Activated CD4-positive, alpha-beta T cell treated with anti-CD3 and anti-CD28 coated beads, Interleukin-2, Interleukin-4, amounts not matched to agents 100 ng/mL and 50 ng/mL, durations not matched to agents 16 hours and 8 hours (primary cell): ENCODE data around the gene LY6G5C.
"Not testable (repeated sequence)": the region's sequence is repeated elsewhere in the genome, so short reads cannot be mapped to it uniquely, and the experiment has no call there.

Experiments used
- DNase-seq: peaks from one replicate; pipeline ENCODE4 v3.0.0-alpha.2; 2020; ENCODE audit warnings: low spot score

LY6G5C gene

DNA sequence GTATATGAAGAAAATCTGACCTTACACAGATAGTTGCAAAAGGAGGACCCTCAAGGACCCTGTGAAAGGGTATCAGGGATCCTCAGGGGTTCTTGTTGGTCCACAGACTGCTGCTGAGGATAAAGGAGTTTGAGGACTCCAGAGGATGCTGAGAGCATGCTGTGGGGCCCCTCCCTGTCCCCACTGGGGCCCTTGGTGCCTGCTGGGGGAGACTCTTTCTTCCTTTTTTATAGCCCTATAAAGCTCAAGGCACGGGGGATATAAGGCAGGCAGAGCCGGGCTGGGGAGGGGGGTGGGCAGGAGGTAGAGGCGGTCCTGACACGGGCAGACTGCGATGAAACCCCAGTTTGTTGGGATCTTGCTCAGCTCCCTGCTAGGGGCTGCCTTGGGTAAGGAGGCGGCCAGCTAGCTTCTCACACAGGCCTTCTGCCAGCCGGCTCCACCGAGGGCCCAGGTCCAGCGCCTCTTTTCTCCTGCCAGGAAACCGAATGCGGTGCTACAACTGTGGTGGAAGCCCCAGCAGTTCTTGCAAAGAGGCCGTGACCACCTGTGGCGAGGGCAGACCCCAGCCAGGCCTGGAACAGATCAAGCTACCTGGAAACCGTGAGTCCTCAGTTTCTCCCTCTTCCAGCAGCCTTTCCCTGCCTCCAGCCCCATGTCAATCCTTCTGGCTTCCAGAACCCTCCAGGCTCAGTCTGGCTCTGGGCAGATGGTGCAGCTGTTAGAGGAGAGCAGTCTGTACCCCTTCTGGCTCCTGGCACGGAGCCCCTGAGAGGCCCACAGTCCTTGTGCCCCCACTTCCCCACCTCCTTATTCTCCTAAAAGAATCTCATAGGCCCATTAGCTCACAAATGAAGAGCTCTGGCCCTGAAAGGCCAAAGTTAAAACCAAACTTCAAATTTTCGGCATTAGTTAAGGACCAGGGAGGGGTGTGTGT is 34.4 kb upstream of the LY6G5C start, which contains the start of gene LY6G6D:
Gene LY6G6D (plus strand): TSS at position 327 of the 937 bp plus-strand sequence. CDS start 8 bp downstream, at position 335.
- no peak for DNase-seq

DNA sequence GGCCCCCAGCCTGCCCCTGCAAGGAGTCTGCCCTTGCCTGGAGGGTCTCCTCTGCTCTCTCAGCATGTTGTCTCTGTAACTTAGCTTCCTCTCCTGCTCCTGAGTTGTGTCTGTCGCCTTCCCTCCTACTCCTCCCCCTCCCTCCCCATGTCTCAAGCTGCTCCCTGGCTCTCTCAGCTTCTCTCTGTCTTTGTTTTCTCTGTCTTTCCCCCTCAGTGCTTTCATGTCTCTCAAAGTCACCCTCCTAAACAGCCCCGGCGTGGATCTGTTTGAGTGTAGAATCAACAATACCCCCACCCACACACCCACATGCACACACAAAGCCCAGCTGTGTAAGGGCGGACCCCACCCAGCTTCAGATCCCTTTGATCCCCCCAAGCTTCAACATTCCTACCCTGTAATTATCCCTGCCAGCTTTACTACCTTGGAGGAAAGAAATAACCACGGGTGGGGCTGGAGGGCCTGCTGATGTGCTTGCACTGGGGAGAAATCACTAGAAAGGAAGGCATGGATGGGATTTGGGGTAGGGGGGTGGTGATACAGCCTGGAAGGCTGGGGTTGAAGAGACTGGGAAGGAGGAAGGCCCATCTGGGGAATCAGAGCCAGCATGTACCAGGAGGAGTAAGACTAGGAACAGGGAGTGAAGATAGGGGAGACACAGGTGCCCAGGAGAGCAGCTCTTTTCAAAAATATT is 33.3 kb upstream of the LY6G5C start:
- no peak for DNase-seq

DNA sequence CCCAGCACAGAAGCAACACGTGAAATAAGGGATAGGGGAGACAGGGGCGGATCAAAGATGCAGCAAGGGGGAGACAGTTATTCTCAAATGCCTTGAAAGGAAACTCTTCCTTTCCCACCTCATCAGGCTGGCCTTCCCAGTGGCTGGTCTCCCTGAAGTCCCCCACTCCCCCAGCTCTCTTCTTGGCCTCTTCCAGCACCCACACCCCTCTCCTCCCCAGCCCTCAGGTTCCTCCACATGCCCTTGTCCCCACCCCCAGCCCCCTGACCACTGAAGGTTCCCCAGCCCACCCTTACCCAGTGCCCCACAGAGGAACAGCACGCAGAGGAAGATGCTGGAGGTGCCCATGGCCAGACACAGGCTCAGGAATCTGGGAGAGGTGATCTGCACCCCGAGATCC is 32.6 kb upstream of the LY6G5C start:
- DNase-seq: no peak

DNA sequence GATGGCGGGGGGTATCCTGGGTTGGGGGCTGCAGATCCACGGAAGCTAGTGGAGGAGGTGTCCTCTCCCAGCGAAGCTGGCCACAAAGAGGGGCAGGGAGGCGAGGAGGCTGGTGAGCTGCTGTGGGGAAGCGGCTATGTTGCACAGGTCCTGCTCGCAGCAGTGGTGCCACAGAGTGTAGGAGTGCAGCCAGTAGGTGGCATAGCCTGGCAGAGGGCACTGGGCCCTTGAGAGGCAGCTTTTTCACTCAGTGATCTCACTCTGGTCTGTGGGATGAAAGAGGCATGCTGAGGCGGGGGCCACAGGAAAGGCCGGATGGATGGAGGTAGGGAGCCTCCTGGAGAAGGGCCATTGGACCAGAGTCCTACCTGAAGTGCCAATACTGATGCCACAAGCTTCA is 31.4 kb upstream of the LY6G5C start:
- DNase-seq: no peak

DNA sequence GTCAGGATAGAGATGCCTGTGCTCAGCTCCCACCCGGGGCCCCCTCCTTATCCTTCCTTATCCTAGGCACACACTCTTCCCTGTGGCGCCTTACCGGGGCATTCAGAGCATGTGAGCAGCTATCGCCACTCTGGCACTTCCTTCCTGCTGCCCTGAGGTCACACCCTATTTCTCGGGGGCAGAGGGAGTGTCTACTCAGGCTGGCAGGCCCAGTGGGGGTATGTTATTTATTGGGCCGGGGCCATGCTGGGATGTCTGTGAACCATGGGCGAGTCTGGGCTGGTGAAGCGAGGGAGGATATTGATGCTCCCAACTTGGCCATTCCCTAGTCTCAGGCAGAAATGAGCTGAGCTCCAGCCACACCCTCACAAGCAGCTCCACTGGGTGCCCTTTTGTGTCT is 30.4 kb upstream of the LY6G5C start:
- DNase-seq: no peak

DNA sequence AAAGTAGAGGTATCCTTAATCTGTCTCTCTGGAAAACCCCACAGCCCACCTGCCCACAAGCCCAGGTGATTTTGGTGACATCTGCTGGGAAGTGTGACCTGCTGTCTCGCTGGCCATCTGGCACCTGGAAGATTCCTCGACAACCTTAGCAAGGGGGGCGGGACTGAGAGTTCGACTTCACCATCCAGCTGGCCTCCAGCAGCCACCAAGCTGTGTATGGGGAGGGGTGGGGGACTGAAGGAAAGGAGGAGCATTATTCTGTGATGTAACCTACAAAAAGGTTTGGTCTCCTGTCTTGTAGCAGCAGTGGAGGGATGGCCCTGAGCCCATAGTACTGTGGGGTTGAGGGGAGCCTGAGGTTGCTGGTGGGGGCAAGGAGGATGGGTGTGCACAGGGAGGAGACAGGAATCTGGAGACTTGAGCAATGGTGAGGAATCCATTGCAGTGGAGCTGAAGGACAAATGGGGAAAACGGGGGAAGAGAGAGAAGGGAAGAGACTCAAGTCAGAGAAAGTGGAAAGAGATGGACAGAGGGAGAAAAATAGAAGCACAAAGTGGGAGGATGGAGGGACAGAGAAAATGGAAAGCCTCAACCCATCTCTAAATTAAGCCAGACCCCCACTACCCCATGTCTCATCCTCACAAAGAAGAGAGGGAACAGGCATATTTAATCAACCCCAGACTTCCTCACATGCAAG is 29.8 kb upstream of the LY6G5C start:
- no peak for DNase-seq

DNA sequence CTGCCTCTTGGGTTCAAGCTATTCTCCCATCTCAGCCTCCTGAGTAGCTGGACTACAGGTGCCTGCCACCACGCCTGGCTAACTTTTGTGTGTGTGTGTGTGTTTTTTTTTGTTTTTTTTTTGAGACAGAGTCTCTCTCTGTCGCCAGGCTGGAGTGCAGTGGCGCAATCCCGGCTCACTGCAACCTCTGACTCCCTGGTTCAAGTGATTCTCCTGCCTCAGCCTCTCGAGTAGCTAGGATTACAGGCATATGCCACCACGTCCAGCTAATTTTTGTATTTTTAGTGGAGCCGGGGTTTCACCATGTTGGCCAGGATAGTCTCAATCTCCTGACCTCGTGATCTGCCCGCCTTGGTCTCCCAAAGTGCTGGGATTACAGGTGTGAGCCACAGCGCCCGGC is 28.3 kb upstream of the LY6G5C start:
- not testable (repeated sequence) for DNase-seq

DNA sequence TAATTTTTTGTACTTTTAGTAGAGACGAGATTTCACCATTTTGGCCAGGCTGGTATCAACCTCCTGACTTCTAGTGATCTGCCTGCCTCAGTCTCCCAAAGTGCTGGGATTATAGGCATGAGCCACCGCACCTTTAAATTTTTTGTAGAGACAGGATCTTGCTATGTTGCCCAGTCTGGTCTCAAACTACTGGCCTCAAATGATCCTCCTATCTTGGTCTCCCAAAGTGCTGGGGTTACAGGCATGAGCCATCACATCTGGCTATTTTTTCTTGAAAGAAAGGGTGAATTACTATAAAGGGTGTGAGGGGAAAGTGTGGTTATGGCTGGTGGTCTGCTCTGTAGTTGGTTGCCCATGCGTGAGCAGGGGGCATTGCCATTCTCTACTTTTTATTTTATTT is 27.4 kb upstream of the LY6G5C start:
- DNase-seq: no peak

DNA sequence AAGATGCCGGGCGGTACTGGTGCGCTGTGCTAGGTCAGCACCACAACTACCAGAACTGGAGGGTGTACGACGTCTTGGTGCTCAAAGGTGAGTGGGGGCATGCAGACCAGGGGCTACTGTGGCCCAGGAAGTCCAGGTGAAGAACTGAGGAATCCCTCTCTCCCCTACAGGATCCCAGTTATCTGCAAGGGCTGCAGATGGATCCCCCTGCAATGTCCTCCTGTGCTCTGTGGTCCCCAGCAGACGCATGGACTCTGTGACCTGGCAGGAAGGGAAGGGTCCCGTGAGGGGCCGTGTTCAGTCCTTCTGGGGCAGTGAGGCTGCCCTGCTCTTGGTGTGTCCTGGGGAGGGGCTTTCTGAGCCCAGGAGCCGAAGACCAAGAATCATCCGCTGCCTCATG is 26.8 kb upstream of the LY6G5C start:
- no peak for DNase-seq

DNA sequence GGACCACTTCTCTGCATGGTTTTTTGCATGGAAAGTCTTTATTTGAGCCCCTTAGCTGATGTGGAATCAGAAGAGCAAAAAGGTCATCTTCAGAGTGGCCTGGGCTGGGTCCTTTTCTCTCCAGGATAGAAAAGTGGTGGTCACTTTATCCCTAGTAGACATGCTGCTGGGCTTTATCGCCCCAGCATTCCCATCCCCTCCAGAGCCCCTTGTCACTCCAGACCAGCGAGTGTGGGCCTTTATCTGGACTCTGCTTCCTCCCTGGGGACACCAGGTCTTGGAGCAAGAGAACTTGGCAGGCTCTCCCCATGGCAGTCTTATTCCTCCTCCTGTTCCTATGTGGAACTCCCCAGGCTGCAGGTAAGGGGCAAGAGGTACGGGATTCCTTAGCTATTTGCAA is 25.7 kb upstream of the LY6G5C start, which contains the start of gene LY6G6F:
Gene LY6G6F (plus strand): TSS at position 268 of the 400 bp plus-strand sequence. CDS start 41 bp downstream, at position 309.
- DNase-seq: no peak

DNA sequence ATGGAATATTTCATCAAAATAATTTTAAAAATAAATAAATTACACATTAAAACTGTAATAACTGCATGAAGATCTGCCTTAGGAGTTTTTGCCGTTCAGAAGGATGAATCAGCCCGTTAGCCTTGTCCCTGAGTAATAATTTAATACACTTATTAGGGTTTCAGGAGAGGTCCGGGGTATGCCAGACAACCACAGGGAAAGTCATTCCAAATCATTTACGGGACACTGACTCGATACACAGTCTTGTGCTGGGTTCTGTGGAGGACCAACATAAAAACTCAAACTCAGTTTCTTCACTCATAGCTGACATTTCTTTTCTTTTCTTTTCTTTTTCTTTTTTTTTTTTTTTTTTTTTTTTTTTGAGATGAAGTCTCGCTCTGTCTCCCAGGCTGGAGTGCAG is 25.1 kb upstream of the LY6G5C start:
- no peak for DNase-seq

DNA sequence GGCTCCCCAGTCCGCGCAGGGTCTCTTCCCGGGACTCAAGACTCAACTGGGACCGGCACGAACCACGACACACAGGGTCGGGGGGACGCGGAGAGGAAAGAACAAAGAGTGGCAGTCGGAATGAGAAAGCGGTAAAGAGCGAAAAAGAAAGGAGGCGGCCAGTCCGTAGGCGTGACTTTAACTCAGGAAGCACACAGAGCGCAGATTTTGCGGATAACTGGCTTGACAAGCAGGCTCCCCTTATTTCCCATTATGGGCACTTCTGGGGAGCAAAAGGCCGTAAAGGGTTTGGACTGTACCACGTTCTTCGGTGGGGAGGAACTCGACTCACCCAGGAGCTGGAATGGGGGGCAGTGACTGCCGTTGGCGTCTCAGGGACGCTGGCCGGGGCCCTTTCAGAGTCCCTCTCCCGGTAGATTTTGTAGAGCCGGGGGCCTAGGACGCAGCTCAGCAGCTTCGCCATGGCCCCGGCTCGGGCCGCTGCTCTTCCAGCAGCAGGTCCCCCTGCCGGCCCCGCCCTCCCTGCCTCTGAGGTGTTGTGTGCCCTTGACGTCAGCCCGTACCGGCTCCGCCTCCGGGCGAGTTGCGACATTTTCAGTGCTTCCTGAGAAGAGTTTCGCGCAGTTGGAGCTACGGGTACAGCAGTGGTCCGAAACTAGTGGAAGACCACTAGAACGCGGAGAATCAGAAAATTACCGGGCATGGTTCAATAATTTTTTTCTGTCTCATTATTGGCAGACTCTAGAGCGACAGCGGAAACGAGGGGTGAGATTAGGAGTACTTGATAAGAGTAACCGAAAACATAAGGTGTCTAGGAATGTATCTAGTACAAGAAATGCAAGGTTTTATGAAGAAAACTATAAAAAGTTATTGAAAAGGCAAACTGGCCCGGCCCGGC is 22.2 kb upstream of the LY6G5C start, which contains the start of gene ABHD16A:
Gene ABHD16A (minus strand): TSS at position 506 of the 898 bp plus-strand sequence. CDS start 43 bp downstream, at position 463.
- DNase-seq: peak; percentile 98

DNA sequence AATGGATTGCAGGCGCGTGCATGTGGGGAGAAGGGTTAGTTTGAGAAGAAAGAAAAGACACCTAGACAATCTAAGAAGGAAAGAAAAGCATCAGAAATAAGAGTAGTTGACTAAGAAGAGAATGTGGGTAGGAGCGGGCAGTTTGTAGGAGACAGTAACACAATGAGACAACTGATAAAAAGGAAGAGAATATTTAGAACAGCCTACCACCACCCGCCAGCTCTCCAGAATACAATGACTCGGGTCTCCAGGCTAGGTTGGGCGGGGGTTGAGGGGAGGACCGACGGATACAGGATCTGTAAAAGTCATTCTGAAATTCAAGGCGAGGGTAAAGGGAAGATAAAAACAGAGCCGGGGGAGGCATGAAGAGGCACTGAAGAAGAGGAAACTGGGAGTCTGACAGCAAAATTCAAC is 21.5 kb upstream of the LY6G5C start:
- DNase-seq: peak; percentile 37

DNA sequence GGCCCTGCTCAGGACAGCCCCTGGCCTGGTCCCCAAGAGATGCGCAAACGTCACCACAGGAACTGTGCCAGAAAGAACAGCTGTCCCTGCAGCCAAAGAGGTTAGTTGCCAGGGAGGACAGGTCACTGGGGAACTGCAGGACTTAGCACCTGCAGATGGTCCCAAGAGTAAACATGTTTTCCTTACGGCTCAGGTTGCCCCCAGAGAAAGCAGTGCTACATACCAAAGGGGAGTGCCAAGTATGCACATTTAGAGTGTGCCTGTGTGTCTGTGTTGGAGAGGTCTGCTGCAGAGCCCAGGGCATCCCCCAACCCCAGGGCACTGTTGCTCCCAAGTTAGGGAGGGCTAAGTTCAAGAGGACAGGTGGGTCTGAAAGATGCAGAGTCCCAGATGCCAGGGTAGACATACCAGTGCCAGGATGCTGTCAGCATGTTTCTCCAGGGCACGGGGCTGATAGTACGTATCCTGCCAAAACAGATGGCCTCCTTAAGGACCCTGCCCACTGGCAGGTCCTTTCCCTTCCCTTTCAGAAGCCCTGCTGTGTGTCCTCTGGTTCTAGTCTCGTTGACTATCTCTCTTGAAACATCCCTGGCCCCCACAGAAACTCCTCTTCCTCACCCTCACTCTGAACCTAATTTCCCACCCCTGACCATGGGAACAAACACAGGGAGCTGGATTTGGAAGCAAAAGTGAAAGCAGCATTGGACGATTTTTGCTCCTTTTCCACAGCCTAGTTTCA is 21.0 kb upstream of the LY6G5C start:
- DNase-seq: no peak

DNA sequence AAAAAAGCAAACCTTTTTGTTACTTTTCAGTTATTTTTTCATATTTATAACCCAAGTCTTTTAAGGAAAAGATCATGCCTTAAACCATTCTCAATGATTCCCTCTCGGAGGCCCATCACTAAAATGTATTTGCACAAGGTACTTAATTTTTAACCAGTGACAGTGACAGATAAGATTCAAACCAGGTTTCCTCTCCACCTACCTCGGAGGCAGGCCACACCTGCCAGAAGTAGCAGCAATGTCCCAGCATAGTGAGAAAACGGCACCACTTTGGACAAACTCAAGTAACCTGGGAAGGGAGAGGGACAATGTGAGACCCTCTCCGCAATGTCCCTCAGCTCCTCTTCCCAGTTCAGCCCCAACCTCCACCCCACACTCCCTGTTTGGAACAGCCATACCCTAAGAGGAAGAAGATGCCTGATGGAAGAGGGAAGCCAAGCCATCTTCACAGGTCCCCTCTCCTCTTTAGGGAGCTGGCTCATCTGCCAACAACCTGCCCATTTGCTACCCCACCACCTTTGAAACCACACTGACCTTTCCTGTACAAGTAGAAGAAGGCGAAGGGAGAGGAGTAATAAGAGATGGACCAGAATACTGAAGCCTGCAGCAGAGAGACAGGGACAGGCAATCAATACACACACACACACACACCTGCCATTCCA is 20.0 kb upstream of the LY6G5C start:
- no peak for DNase-seq

DNA sequence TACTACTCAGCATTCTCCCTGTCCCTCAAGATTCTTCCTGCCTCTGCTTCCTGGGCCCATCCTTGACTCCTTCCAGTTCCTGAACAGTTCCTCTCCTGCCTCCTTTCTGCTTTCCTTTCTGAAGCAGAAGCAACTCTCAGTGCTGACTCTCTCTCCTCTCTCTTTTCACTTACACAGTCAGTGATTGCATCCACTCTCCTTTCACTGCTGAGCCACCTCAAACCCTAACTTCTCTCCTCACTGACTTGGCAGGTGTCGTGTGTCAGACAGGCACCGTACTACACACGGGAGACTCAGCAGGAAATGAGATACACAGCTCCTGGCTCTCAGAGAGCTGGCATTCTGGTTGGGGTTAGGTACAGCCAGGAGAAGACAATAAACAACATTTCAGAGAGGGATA is 16.7 kb upstream of the LY6G5C start:
- peak; percentile 9 for DNase-seq

DNA sequence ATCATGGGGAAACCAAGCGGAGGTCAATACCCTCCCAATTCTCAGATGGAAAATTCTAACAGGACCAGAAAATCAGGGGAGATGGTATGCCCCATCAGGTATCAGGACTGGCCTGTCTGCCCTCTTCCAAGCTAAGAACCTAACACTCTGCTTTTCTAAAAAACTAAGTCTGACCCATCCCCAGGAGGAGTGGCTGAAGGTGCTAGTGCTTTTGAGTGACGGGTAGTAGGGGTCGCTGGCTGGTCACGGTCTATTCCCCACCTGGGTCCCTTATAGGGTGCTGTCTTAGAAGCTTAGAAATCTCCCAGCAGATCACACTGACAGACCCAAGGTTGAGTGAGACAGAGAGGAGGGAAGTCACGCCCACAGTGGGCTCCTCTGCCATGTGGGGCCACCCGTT is 12.7 kb upstream of the LY6G5C start:
- DNase-seq: no peak

DNA sequence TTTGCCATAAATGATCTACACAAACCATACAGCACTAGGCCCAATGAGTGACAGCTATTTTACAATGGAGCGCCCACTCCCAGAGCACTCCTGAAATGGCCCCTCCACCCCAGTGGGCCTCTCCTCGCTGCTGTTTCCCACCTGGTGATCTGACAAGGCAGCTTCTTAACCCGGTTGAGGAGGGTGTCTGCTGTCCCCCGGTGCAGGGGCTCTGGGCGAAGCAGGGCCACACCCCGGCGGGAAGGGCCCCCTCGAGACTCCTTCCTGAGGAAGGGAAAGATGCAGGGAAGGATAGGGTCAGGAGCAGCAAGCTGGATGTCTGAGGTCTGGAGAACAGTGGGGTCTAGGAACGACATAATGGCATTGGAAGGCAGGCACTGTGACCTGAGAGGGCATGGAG is 12.0 kb upstream of the LY6G5C start:
- DNase-seq: no peak

DNA sequence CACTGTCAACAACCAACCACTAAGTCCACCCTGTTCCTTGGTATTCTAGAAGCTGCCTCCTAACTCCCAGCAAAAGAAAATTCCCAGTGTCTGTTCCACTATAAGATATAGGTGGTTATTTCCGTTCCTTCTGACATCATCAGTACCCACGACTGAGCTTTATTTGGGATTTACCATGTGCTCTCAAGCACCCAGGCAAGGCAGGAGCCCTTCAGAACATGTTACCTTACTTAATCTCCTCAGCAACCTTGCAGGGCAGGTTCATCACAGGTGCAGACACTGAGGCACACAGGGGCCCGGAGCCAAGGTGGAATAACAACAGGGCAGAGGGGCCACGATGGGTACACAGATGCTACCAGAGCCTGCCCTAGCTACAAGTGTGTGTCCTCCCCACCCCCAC is 11.5 kb upstream of the LY6G5C start:
- no peak for DNase-seq

DNA sequence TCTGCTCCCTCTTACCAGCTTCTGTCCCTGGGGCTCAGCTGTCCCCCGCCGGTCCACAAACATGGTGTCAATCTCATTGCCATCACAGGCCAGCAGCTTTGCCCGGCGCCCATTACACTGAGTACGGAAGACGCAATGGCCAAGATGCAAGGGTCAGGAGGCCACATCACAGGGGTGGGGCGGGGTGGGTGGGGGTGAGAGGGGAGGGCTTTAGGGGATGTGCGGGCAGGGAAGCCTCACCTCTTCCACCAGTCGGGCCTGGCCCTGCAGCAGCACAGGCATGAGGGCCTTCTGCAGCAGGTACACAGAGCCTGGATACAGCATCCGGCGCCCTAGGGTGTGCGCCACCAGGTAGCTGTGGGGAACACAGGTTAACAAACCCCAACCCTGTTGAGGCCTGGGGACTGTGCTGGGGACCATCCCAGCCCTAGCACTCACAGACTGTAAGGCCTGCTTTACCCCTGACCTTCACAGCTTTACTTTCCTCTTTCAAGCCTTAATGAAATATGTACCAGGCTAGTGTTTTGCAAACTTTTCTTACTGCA is 10.8 kb upstream of the LY6G5C start:
- no peak for DNase-seq
